Measurements from ENCODE around the gene GABBR2.

DNA sequence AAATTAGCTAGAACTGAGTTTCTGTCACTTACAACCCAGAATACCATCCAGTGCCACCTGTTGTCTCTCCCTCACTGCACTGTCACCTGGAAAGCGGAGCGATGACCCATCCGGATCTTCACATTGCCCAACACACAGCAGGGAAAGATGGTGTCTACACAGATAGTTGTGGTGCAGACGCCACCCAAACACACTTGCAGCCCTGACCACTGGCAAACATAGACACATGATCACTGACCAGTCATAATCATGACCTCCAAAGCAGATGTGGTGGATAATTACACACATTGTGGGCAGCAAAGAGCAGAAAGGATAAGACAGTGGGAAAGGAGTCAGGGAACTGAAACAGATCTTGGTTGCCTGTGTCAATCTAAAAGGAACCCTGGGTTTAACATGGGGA lies 64.7 kb downstream of the GABBR2 start:
- TF ChIP-seq, protein P1, sequence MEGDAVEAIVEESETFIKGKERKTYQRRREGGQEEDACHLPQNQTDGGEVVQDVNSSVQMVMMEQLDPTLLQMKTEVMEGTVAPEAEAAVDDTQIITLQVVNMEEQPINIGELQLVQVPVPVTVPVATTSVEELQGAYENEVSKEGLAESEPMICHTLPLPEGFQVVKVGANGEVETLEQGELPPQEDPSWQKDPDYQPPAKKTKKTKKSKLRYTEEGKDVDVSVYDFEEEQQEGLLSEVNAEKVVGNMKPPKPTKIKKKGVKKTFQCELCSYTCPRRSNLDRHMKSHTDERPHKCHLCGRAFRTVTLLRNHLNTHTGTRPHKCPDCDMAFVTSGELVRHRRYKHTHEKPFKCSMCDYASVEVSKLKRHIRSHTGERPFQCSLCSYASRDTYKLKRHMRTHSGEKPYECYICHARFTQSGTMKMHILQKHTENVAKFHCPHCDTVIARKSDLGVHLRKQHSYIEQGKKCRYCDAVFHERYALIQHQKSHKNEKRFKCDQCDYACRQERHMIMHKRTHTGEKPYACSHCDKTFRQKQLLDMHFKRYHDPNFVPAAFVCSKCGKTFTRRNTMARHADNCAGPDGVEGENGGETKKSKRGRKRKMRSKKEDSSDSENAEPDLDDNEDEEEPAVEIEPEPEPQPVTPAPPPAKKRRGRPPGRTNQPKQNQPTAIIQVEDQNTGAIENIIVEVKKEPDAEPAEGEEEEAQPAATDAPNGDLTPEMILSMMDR (IDR thresholded peaks at IDR 0.05) = no peak
- TF ChIP-seq POLR2AphosphoS5 (IDR thresholded peaks at IDR 0.05) = no peak

All from suprapubic skin (tissue), 3 donors.